Activated CD8-positive, alpha-beta memory T cell treated with anti-CD3 and anti-CD28 coated beads, Interleukin-2, amount 50 U/mL, for 1 hour (primary cell): ENCODE data around the gene MSRB3.
"Not testable (repeated sequence)": the region's sequence is repeated elsewhere in the genome, so short reads cannot be mapped to it uniquely, and the experiment has no call there.

Experiments used
- DNase-seq: peaks from one replicate; pipeline ENCODE4 v3.0.0-alpha.2; 2020; ENCODE audit errors: extremely low read depth

Gene MSRB3

GRCh38 chr12:65287426-65287825 lies 8.9 kb downstream of the MSRB3 start:
- DNase-seq = no peak

GRCh38 chr12:65292241-65292640 lies 13.8 kb downstream of the MSRB3 start:
- DNase-seq = no peak

- no peak for DNase-seq
Measured at GRCh38 chr12:65293735-65294134, 15.3 kb downstream of the MSRB3 start.

GRCh38 chr12:65294641-65295262 lies 16.3 kb downstream of the MSRB3 start:
- no peak for DNase-seq

GRCh38 chr12:65296508-65297265 lies 18.2 kb downstream of the MSRB3 start:
- no peak for DNase-seq

- no peak for DNase-seq
Measured at GRCh38 chr12:65300097-65300496, 21.6 kb downstream of the MSRB3 start.

- DNase-seq = no peak
Measured at GRCh38 chr12:65300679-65301349, 22.3 kb downstream of the MSRB3 start.

- DNase-seq = no peak
Measured at GRCh38 chr12:65302891-65303290, 24.4 kb downstream of the MSRB3 start.

- DNase-seq = no peak
Measured at GRCh38 chr12:65305346-65305950, 27.0 kb downstream of the MSRB3 start.

GRCh38 chr12:65306366-65307168 lies 28.1 kb downstream of the MSRB3 start:
- DNase-seq = no peak

GRCh38 chr12:65307169-65307501 lies 28.7 kb downstream of the MSRB3 start:
- no peak for DNase-seq

- no peak for DNase-seq
Measured at GRCh38 chr12:65308006-65308405, 29.5 kb downstream of the MSRB3 start.

GRCh38 chr12:65308601-65309071 lies 30.2 kb downstream of the MSRB3 start:
- DNase-seq = no peak

- no peak for DNase-seq
Measured at GRCh38 chr12:65311260-65311659, 32.8 kb downstream of the MSRB3 start.

GRCh38 chr12:65313719-65314317 lies 35.3 kb downstream of the MSRB3 start:
- no peak for DNase-seq

- DNase-seq = not testable (repeated sequence)
Measured at GRCh38 chr12:65315238-65315637, 36.8 kb downstream of the MSRB3 start.

GRCh38 chr12:65318186-65318685 lies 39.8 kb downstream of the MSRB3 start:
- no peak for DNase-seq

GRCh38 chr12:65319688-65320200 lies 41.3 kb downstream of the MSRB3 start:
- no peak for DNase-seq

GRCh38 chr12:65323070-65323469 lies 44.6 kb downstream of the MSRB3 start:
- DNase-seq = no peak

GRCh38 chr12:65324056-65324455 lies 45.6 kb downstream of the MSRB3 start:
- no peak for DNase-seq

- DNase-seq = no peak
Measured at GRCh38 chr12:65324551-65324950, 46.1 kb downstream of the MSRB3 start.
